GM13977 (cell line): ENCODE results near the gene WDR6.

ENCODE experiments used
- DNase-seq: peaks from one replicate; pipeline ENCODE4 v3.0.0; 2012; ENCODE audit warnings: low spot score
- CTCF ChIP-seq: IDR thresholded peaks from 2 replicates; pipeline ENCODE4 v1.5.1; 2012; ENCODE audit warnings: mild to moderate bottlenecking, control low read depth; ENCODE audit not compliant: insufficient read depth; ENCODE audit errors: extremely low read depth, missing control alignments
- in situ Hi-C: fragments of 300-500 bp; cut with MboI; formaldehyde crosslinking; loops from one replicate; pipeline ENCODE4 v1.12.0; 2022; ENCODE audit warnings: low sequenced_read_pairs, low pct_unique_long_range_greater_than_20kb, mixed read lengths, inconsistent platforms; ENCODE audit not compliant: unreplicated experiment

WDR6 gene

GRCh38 chr3:49034650-49035049 is 27.5 kb downstream of the WDR6 start:
- DNase-seq = no peak
- in situ Hi-C loops = no loop called here
- TF ChIP-seq CTCF = no peak

- DNase-seq = no peak
- no peak for TF ChIP-seq CTCF
- in situ Hi-C loops = no loop called here
Measured at GRCh38 chr3:49035281-49035680, 28.1 kb downstream of the WDR6 start.

GRCh38 chr3:49053543-49053942 is 46.4 kb downstream of the WDR6 start:
- in situ Hi-C loops = no loop called here
- TF ChIP-seq CTCF = no peak
- no peak for DNase-seq

- no peak for DNase-seq
- in situ Hi-C loops = no loop called here
- TF ChIP-seq CTCF = no peak
Measured at GRCh38 chr3:49054344-49054862, 47.2 kb downstream of the WDR6 start.

- DNase-seq = no peak
- TF ChIP-seq CTCF = no peak
- in situ Hi-C loops = no loop called here
Measured at GRCh38 chr3:49057268-49057667, 50.1 kb downstream of the WDR6 start.

GRCh38 chr3:49058011-49058410 is 50.8 kb downstream of the WDR6 start:
- in situ Hi-C loops = no loop called here
- TF ChIP-seq CTCF = no peak
- no peak for DNase-seq
